WTC11 (cell line): ENCODE data around the gene CACNB4. TPM values are rescaled to one million over a fixed set of nuclear protein-coding genes. Genes with fewer than 3 reads are reported as not detected.

ENCODE experiments used
- ATAC-seq: fragments of 200-7000 bp; cut with Tn5 transposase; 2 replicates; pipeline ENCODE4 v1.10.0; 2021; ENCODE audit warnings: mild to moderate bottlenecking, moderate library complexity
- CTCF ChIA-PET: fragments of 300-600 bp; sonication (Branson Sonifier 250); formaldehyde crosslinking; loops from one replicate; lab custom pipeline; 2021; ENCODE audit warnings: antibody characterized with exemption; lab: Charles Lee
- POLR2A ChIA-PET: fragments of 350-600 bp; sonication (Branson Sonifier 250); formaldehyde crosslinking; loops from one replicate; lab custom pipeline; 2021; ENCODE audit warnings: antibody characterized with exemption; lab: Charles Lee
- DNase-seq: peaks from one replicate; pipeline ENCODE4 v3.0.0; 2021; ENCODE audit warnings: low spot score
- H3K27ac Mint-ChIP-seq: 2 replicates; pipeline ENCODE4 v1.8.0; 2021; ENCODE audit warnings: mixed read lengths
- H3K27me3 Mint-ChIP-seq: 2 replicates; pipeline ENCODE4 v1.8.0; 2021; ENCODE audit warnings: low read depth, mild to moderate bottlenecking, moderate library complexity, mixed read lengths
- H3K36me3 Mint-ChIP-seq: 2 replicates; pipeline ENCODE4 v1.8.0; 2021; ENCODE audit warnings: mixed read lengths
- H3K4me1 Mint-ChIP-seq: 2 replicates; pipeline ENCODE4 v1.8.0; 2022; ENCODE audit warnings: mixed read lengths
- H3K4me3 Mint-ChIP-seq: 2 replicates; pipeline ENCODE4 v1.8.0; 2021; ENCODE audit warnings: mild to moderate bottlenecking, moderate library complexity, mixed read lengths
- H3K9me3 Mint-ChIP-seq: 2 replicates; pipeline ENCODE4 v1.8.0; 2021; ENCODE audit warnings: mixed read lengths
- CREM ChIP-seq: sonication (generic); formaldehyde crosslinking; IDR thresholded peaks from 2 replicates; pipeline ENCODE4 v1.8.1; 2022; ENCODE audit warnings: mild to moderate bottlenecking, missing genetic modification reagents, moderate library complexity
- ELF4 ChIP-seq: sonication (generic); formaldehyde crosslinking; IDR thresholded peaks from 2 replicates; pipeline ENCODE4 v1.8.1; 2022; ENCODE audit warnings: low read depth, mild to moderate bottlenecking, moderate library complexity, missing genetic modification reagents
- FOXJ3 ChIP-seq: sonication (generic); formaldehyde crosslinking; IDR thresholded peaks from 2 replicates; pipeline ENCODE4 v1.9.0; 2021; ENCODE audit warnings: missing genetic modification reagents, mild to moderate bottlenecking, borderline replicate concordance
- GABPB1 ChIP-seq: sonication (generic); formaldehyde crosslinking; IDR thresholded peaks from 2 replicates; pipeline ENCODE4 v1.8.1; 2023; ENCODE audit warnings: mild to moderate bottlenecking, missing genetic modification reagents
- RELA ChIP-seq: sonication (generic); formaldehyde crosslinking; IDR thresholded peaks from 2 replicates; pipeline ENCODE4 v1.8.1; 2022; ENCODE audit warnings: missing genetic modification reagents, mild to moderate bottlenecking, borderline replicate concordance
- RORB ChIP-seq: fragments of 250-450 bp; sonication (Bioruptor Pico); IDR thresholded peaks from 2 replicates; pipeline ENCODE4 v1.9.0; 2021; ENCODE audit warnings: mild to moderate bottlenecking
- ZNF317 ChIP-seq: sonication (generic); formaldehyde crosslinking; IDR thresholded peaks from 2 replicates; pipeline ENCODE4 v1.8.1; 2023; ENCODE audit warnings: low read depth, mild to moderate bottlenecking, moderate library complexity, missing genetic modification reagents, borderline replicate concordance
- total RNA-seq: library from RNA; stranded (reverse); gene quantifications from 3 replicates; pipeline ENCODE4 v1.2.3, GENCODE V29; 2021
- TF ChIP-seq, protein P1 (sequence below): sonication (generic); formaldehyde crosslinking; conservative IDR thresholded peaks from 2 replicates; pipeline ENCODE4 v1.8.1; 2023; ENCODE audit warnings: mild to moderate bottlenecking, low read depth, missing genetic modification reagents, moderate library complexity
- TF ChIP-seq, protein P2 (sequence below): sonication (generic); formaldehyde crosslinking; IDR thresholded peaks from 2 replicates; pipeline ENCODE4 v1.8.0; 2022; ENCODE audit warnings: mild to moderate bottlenecking, missing genetic modification reagents
- TF ChIP-seq, protein P3 (sequence below): fragments of 250-450 bp; sonication (Bioruptor Pico); conservative IDR thresholded peaks from 2 replicates; pipeline ENCODE4 v1.9.0; 2021; ENCODE audit warnings: mild to moderate bottlenecking
- TF ChIP-seq, protein P4 (sequence below): sonication (generic); formaldehyde crosslinking; IDR thresholded peaks from 2 replicates; pipeline ENCODE4 v1.8.1; 2022; ENCODE audit warnings: mild to moderate bottlenecking, moderate library complexity, missing genetic modification reagents
- TF ChIP-seq, protein P5 (sequence below): sonication (generic); formaldehyde crosslinking; IDR thresholded peaks from 2 replicates; pipeline ENCODE4 v1.8.1; 2023; ENCODE audit warnings: mild to moderate bottlenecking, missing genetic modification reagents
- TF ChIP-seq, protein P6 (sequence below): sonication (generic); formaldehyde crosslinking; IDR thresholded peaks from 2 replicates; pipeline ENCODE4 v1.8.1; 2022; ENCODE audit warnings: missing genetic modification reagents, borderline replicate concordance
- TF ChIP-seq, protein P7 (sequence below): sonication (generic); formaldehyde crosslinking; IDR thresholded peaks from 2 replicates; pipeline ENCODE4 v1.8.1; 2023; ENCODE audit warnings: mild to moderate bottlenecking, missing genetic modification reagents, borderline replicate concordance
- TF ChIP-seq, protein P8 (sequence below): sonication (generic); formaldehyde crosslinking; IDR thresholded peaks from 2 replicates; pipeline ENCODE4 v1.8.0; 2023; ENCODE audit warnings: missing genetic modification reagents, mild to moderate bottlenecking, borderline replicate concordance

Gene CACNB4
- total RNA-seq, 1 experiment from 2014 or later, result 4.7 TPM

DNA sequence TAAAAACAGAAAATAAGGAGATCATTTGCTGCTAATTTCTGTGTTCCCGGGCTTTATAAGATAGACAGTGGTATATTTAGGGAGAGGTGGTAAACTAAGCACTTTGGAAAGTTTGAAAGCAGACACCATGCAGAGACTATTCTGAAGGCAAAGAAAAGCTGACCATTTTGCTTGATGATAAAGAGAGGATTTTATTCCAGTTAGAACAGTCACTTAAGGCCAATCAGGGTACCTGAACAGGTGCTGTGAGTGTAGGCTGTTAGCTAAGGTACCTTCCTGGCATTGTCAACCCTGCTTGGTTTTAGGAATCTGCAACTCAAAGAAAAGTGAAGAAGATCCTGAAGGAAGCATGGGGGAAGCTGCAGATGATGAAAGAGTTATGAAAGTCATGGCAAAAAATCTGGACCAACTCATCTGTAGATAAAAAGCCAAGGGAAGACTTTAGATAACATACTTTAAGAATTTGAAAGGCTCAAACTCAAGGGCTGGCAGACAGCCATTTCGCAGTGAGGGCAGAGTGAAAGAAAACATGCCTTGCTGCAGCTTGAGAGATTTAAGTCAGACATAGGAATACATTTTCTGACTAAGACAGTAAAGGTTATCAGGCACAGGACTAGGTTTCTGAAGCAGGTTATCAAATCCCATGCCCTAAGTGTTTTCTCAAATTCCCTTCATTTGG lies 190.5 kb downstream of the CACNB4 start:
- H3K4me3 Mint-ChIP-seq, result no peak overlapping the region
- CTCF ChIA-PET, result interaction anchor here (0.8 to 1.3 kb wide), 2 partner anchors 117 to 128 kb away, joined by 3 to 5 read pairs; no protein-coding TSS in a partner anchor
- no peaks in the 10 kb centered on the region; the same call in 1 of the 2 replicates for H3K27me3 Mint-ChIP-seq
- ATAC-seq (no peak), DNase-seq (no peak)
- no peak overlapping the region for H3K27ac Mint-ChIP-seq
- H3K9me3 Mint-ChIP-seq, result peaks cover 16% of the 10 kb centered on the region
- H3K4me1 Mint-ChIP-seq, result peaks cover 11% of the 10 kb centered on the region
- H3K36me3 Mint-ChIP-seq, result no peaks in the 10 kb centered on the region
- POLR2A ChIA-PET, result no interaction called here
- TF ChIP-seq ELF4 (CRISPR knock-in tag) (no peak), CREM (CRISPR knock-in tag) (no peak), RELA (CRISPR knock-in tag) (no peak), RORB (CRISPR knock-in tag) (no peak), GABPB1 (CRISPR knock-in tag) (no peak), FOXJ3 (CRISPR knock-in tag) (no peak), ZNF317 (CRISPR knock-in tag) (no peak)
- TF ChIP-seq, protein P1, sequence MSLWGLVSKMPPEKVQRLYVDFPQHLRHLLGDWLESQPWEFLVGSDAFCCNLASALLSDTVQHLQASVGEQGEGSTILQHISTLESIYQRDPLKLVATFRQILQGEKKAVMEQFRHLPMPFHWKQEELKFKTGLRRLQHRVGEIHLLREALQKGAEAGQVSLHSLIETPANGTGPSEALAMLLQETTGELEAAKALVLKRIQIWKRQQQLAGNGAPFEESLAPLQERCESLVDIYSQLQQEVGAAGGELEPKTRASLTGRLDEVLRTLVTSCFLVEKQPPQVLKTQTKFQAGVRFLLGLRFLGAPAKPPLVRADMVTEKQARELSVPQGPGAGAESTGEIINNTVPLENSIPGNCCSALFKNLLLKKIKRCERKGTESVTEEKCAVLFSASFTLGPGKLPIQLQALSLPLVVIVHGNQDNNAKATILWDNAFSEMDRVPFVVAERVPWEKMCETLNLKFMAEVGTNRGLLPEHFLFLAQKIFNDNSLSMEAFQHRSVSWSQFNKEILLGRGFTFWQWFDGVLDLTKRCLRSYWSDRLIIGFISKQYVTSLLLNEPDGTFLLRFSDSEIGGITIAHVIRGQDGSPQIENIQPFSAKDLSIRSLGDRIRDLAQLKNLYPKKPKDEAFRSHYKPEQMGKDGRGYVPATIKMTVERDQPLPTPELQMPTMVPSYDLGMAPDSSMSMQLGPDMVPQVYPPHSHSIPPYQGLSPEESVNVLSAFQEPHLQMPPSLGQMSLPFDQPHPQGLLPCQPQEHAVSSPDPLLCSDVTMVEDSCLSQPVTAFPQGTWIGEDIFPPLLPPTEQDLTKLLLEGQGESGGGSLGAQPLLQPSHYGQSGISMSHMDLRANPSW, result no peak
- TF ChIP-seq, protein P2, sequence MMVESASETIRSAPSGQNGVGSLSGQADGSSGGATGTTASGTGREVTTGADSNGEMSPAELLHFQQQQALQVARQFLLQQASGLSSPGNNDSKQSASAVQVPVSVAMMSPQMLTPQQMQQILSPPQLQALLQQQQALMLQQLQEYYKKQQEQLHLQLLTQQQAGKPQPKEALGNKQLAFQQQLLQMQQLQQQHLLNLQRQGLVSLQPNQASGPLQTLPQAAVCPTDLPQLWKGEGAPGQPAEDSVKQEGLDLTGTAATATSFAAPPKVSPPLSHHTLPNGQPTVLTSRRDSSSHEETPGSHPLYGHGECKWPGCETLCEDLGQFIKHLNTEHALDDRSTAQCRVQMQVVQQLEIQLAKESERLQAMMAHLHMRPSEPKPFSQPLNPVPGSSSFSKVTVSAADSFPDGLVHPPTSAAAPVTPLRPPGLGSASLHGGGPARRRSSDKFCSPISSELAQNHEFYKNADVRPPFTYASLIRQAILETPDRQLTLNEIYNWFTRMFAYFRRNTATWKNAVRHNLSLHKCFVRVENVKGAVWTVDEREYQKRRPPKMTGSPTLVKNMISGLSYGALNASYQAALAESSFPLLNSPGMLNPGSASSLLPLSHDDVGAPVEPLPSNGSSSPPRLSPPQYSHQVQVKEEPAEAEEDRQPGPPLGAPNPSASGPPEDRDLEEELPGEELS (CRISPR knock-in tag), result no peak
- TF ChIP-seq, protein P3, sequence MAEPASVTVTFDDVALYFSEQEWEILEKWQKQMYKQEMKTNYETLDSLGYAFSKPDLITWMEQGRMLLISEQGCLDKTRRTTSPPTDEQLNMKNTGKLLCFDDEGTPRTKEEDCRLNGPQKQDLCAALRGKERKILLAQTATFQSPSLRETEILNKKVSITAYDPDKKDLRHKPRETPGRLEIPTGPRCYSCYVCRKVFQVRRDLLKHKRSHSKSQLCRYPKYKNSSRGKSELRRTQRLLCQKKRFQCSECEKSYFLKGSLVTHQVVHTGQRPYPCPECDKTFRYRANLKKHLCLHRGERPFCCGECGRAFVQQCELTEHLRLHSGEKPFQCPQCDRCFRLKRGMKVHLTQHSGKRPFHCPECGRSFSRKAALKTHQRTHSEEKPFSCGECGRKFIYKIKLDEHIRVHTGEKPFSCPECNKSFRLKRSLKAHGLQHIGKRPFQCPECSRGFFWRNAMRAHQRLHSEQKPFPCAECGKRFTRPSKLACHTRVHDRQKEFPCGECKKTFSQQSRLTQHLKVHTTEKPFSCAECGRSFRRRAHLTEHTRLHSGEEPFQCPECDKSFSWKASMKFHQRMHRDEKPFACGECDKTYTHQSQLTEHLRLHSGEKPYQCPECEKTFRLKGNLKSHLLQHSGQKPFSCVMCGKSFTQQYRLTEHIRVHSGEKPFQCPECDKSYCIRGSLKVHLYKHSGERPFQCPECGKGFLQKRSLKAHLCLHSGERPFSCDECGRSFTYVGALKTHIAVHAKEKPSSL, result no peak
- TF ChIP-seq, protein P4, sequence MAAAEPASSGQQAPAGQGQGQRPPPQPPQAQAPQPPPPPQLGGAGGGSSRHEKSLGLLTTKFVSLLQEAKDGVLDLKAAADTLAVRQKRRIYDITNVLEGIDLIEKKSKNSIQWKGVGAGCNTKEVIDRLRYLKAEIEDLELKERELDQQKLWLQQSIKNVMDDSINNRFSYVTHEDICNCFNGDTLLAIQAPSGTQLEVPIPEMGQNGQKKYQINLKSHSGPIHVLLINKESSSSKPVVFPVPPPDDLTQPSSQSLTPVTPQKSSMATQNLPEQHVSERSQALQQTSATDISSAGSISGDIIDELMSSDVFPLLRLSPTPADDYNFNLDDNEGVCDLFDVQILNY (CRISPR knock-in tag), result no peak
- TF ChIP-seq, protein P5, sequence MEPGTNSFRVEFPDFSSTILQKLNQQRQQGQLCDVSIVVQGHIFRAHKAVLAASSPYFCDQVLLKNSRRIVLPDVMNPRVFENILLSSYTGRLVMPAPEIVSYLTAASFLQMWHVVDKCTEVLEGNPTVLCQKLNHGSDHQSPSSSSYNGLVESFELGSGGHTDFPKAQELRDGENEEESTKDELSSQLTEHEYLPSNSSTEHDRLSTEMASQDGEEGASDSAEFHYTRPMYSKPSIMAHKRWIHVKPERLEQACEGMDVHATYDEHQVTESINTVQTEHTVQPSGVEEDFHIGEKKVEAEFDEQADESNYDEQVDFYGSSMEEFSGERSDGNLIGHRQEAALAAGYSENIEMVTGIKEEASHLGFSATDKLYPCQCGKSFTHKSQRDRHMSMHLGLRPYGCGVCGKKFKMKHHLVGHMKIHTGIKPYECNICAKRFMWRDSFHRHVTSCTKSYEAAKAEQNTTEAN (CRISPR knock-in tag), result no peak
- TF ChIP-seq, protein P6, sequence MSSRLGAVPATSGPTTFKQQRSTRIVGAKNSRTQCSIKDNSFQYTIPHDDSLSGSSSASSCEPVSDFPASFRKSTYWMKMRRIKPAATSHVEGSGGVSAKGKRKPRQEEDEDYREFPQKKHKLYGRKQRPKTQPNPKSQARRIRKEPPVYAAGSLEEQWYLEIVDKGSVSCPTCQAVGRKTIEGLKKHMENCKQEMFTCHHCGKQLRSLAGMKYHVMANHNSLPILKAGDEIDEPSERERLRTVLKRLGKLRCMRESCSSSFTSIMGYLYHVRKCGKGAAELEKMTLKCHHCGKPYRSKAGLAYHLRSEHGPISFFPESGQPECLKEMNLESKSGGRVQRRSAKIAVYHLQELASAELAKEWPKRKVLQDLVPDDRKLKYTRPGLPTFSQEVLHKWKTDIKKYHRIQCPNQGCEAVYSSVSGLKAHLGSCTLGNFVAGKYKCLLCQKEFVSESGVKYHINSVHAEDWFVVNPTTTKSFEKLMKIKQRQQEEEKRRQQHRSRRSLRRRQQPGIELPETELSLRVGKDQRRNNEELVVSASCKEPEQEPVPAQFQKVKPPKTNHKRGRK (CRISPR knock-in tag), result no peak
- TF ChIP-seq, protein P7, sequence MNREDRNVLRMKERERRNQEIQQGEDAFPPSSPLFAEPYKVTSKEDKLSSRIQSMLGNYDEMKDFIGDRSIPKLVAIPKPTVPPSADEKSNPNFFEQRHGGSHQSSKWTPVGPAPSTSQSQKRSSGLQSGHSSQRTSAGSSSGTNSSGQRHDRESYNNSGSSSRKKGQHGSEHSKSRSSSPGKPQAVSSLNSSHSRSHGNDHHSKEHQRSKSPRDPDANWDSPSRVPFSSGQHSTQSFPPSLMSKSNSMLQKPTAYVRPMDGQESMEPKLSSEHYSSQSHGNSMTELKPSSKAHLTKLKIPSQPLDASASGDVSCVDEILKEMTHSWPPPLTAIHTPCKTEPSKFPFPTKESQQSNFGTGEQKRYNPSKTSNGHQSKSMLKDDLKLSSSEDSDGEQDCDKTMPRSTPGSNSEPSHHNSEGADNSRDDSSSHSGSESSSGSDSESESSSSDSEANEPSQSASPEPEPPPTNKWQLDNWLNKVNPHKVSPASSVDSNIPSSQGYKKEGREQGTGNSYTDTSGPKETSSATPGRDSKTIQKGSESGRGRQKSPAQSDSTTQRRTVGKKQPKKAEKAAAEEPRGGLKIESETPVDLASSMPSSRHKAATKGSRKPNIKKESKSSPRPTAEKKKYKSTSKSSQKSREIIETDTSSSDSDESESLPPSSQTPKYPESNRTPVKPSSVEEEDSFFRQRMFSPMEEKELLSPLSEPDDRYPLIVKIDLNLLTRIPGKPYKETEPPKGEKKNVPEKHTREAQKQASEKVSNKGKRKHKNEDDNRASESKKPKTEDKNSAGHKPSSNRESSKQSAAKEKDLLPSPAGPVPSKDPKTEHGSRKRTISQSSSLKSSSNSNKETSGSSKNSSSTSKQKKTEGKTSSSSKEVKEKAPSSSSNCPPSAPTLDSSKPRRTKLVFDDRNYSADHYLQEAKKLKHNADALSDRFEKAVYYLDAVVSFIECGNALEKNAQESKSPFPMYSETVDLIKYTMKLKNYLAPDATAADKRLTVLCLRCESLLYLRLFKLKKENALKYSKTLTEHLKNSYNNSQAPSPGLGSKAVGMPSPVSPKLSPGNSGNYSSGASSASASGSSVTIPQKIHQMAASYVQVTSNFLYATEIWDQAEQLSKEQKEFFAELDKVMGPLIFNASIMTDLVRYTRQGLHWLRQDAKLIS (CRISPR knock-in tag), result no peak
- TF ChIP-seq, protein P8, sequence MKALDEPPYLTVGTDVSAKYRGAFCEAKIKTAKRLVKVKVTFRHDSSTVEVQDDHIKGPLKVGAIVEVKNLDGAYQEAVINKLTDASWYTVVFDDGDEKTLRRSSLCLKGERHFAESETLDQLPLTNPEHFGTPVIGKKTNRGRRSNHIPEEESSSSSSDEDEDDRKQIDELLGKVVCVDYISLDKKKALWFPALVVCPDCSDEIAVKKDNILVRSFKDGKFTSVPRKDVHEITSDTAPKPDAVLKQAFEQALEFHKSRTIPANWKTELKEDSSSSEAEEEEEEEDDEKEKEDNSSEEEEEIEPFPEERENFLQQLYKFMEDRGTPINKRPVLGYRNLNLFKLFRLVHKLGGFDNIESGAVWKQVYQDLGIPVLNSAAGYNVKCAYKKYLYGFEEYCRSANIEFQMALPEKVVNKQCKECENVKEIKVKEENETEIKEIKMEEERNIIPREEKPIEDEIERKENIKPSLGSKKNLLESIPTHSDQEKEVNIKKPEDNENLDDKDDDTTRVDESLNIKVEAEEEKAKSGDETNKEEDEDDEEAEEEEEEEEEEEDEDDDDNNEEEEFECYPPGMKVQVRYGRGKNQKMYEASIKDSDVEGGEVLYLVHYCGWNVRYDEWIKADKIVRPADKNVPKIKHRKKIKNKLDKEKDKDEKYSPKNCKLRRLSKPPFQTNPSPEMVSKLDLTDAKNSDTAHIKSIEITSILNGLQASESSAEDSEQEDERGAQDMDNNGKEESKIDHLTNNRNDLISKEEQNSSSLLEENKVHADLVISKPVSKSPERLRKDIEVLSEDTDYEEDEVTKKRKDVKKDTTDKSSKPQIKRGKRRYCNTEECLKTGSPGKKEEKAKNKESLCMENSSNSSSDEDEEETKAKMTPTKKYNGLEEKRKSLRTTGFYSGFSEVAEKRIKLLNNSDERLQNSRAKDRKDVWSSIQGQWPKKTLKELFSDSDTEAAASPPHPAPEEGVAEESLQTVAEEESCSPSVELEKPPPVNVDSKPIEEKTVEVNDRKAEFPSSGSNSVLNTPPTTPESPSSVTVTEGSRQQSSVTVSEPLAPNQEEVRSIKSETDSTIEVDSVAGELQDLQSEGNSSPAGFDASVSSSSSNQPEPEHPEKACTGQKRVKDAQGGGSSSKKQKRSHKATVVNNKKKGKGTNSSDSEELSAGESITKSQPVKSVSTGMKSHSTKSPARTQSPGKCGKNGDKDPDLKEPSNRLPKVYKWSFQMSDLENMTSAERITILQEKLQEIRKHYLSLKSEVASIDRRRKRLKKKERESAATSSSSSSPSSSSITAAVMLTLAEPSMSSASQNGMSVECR (CRISPR knock-in tag), result no peak
